ENCODE measurements around the gene CLEC17A.
A peak's percentile ranks its signal among the peaks of the same experiment; 100 is the strongest.
"Not testable (repeated sequence)": the region's sequence is repeated elsewhere in the genome, so short reads cannot be mapped to it uniquely, and the experiment has no call there.

The CLEC17A gene

GRCh38 chr19:14582894-14583340 lies at the start of gene CLEC17A:
TSS of gene CLEC17A (plus strand) at chr19:14583084. CDS start at chr19:14583161, 77 bp downstream.
- no peak for DNase-seq (ENCODE audit: low read depth)

DNA sequence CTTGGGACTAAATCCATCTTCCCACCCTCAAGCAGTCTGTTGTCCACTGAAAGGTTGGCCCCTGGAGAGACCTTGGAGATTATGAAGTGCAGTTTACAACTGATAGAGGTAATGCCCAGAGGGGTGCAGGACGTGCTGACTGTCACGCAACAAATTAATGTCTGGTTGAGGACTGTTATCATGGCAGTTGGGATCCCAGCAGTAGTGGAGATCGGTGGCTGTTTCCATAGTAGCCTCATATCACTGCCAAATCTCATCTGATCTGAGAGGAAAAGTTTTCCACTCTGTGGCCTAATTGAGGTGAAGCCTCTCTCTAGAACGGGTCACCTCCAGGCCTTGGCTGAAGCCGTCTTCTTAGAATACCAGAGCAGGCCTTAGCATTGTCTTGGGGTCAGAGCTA lies 49.4 kb upstream of the CLEC17A start:
- no peak for DNase-seq (ENCODE audit: low read depth)

DNA sequence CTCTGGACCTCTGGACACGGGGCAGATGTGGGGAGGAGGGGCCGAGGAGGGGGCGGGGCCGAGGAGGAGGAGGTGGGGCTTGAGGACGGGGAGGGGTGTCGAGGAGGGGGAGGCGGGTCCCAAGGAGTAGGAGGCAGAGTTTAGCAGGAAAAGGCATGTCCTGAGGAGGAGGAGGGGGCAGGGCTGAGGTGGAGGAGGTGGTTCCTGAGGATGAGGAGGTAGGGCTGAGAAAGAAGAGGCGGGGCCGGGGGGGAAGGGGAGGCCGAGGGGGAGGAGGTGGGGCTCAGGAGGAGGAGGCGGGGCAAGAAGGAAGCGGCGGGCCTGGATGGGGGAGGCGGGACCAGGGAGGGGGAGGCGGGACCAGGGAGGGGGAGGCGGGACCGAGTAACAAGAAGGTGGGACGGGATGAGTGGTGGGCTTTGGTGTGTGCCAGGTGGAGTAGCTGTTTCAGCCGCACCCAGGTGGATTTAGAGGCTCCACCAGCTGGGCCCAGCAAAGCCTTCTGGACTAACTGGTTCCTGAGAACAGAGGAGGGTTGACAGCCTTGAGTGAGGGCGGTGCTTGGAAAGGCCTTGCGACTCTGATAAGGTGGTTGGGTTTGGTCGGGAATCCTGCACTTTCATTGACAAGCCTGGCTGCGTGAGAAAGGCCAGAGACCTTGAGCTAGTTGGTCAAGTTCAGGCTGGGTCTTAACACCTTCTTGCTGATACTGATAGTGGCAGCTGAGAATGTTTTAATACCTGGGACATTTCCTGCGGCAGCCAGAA lies 45.8 kb upstream of the CLEC17A start:
- DNase-seq (ENCODE audit: low read depth), result no peak

- no peak for DNase-seq (ENCODE audit: low read depth)
These were observed 42.0 kb upstream of the CLEC17A start for GRCh38 chr19:14540741-14541525.

- DNase-seq (ENCODE audit: low read depth), result not testable (repeated sequence)
These were observed 40.9 kb upstream of the CLEC17A start for GRCh38 chr19:14541979-14542378.

- DNase-seq (ENCODE audit: low read depth), result no peak
These were observed 40.1 kb upstream of the CLEC17A start for GRCh38 chr19:14542711-14543328.

DNA sequence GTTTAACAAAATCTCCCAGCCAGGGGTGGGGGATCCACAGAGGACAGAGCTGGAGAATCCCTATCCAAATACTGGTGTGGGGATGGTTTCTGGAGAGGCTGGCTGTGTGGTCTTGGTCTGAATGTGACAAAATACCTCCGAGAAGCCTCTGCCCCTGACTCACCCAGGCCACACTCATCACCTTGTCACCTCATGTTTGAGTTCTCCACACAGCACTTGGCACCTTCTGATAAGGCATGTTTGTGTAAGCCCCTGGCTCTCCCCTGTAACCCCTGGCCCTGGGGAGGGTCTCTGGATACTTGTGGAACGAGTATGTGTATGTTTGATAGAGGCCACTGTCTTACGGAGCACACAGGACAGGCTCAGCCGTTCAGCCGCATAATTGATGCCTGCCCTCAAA lies 38.8 kb upstream of the CLEC17A start:
- DNase-seq (ENCODE audit: low read depth), result no peak

GRCh38 chr19:14544977-14545715 lies 37.7 kb upstream of the CLEC17A start:
- no peak for DNase-seq (ENCODE audit: low read depth)

DNA sequence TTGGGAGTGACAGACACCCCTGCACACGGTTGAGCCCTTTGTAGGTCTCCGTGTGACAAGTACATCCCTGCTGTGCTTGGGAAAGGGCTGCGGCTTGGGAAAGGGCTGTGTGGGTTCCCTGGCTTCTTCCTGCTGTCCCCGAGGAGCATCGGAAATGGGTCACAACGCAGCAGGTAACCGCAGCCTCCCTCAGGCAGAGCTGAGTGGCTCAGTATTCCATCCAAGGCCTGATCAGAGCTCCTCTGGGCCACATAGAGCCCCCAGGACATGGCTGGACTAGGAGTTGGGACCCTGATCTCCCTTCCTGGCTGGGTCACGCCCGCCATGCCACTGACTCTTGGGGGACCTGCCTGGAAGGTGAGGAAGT lies 37.2 kb upstream of the CLEC17A start:
- no peak for DNase-seq (ENCODE audit: low read depth)

- DNase-seq (ENCODE audit: low read depth), result no peak
These were observed 32.6 kb upstream of the CLEC17A start for GRCh38 chr19:14550201-14550754.

DNA sequence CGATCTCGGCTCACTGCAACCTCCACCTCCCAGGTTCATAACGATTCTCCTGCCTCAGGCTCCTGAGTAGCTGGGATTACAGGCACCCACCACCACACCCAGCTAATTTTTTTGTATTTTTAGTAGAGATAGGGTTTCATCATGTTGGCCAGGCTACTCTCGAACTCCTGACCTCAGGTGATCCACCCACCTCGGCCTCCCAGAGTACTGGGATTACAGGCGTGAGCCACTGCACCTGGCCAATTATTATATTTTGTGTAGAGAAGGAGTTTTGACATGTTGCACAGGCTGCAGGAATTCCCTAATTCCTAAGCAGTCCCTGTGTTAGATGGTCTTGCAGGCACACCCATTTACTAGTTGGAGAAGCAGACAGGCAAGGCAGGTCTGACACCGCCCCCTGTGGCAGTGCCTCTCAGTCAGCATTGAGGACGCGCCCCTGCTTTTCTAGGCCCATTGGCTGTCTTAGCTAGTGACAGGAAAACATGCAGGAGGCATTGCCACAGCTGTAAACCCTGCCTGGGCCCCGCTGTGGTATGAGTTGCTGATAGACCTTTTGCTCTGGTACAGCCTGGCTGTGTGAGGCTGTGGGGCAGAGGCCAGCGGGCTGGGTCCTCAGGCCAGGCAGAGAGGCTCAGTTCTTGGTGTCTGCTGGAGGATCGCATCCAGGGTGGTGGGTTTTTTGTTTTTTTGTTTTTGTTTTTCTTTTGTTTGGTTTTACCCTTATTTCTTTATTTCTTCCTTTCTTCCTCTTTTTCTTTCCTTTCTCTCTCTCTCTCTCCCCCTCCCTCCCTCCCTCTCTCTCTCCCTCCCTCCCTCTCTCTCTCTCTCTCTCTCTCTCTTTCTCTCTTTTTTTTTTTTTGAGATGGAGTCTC lies 31.5 kb upstream of the CLEC17A start:
- DNase-seq (ENCODE audit: low read depth), result peak; percentile 72

DNA sequence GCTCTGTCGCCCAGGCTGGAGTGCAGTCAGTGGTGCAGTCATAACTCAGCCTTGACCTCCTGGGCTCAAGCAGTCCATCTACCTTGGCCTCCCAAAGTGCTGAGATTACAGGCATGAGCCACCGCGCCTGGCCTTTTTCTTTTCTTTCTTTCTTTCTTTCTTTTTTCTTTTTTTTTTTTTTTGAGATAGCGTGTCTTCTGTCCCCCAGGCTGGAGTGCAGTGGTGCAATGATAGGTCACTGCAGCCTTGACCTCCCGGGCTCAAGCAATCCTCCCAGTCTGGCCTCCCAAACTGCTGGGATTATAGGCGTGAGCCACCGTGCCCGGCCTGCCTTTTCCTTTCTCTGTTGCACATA lies 30.9 kb upstream of the CLEC17A start:
- not testable (repeated sequence) for DNase-seq (ENCODE audit: low read depth)

- no peak for DNase-seq (ENCODE audit: low read depth)
These were observed 29.6 kb upstream of the CLEC17A start for GRCh38 chr19:14553042-14553938.

DNA sequence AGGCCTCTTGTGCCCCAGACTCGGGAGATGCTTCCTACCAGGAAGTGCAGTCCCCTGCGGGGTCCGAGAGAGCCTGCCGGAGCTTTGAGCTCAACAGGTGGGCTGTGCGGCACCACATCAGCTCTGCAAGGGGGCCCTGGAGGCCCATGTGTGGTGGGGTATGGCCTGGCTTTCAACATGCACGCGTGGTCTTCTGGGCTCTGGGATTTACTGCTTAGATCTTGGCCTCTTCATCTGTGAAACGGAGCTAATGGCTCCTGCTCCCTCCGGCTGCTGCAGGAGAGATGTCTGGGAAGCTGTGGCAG lies 29.0 kb upstream of the CLEC17A start:
- no peak for DNase-seq (ENCODE audit: low read depth)

GRCh38 chr19:14554382-14554812 lies 28.5 kb upstream of the CLEC17A start:
- DNase-seq (ENCODE audit: low read depth), result no peak

GRCh38 chr19:14555918-14556661 lies 26.8 kb upstream of the CLEC17A start:
- DNase-seq (ENCODE audit: low read depth), result no peak

GRCh38 chr19:14556662-14557188 lies 26.2 kb upstream of the CLEC17A start:
- DNase-seq (ENCODE audit: low read depth), result peak; percentile 66

GRCh38 chr19:14558370-14559066 lies 24.4 kb upstream of the CLEC17A start:
- DNase-seq (ENCODE audit: low read depth), result no peak

Measured in activated T-cell treated with anti-CD3 and anti-CD28 coated beads for 1 hour (primary cell).